MCF 10A (cell line): ENCODE measurements around the gene GNL1. TPM values are rescaled to one million over a fixed set of nuclear protein-coding genes. Genes with fewer than 3 reads are reported as not detected.
"Not testable (repeated sequence)": the region's sequence is repeated elsewhere in the genome, so short reads cannot be mapped to it uniquely, and the experiment has no call there.

Experiments used
- BruUV-seq: library from RNA; stranded (reverse); fragments of 400-500 nt; replicated peaks from 2 replicates; lab custom pipeline; 2021; lab: Mats Ljungman, UMichigan
- CTCF ChIA-PET: fragments of 300-600 bp; sonication (Branson Sonifier 250); formaldehyde crosslinking; extraction: SDS; loops from one replicate; lab custom pipeline; 2021; ENCODE audit warnings: antibody characterized with exemption, inconsistent platforms; lab: Yijun Ruan, JAX
- POLR2A ChIA-PET: fragments of 300-600, 350-650 bp; sonication (Branson Sonifier 250); formaldehyde crosslinking; extraction: SDS; loops from one replicate; lab custom pipeline; 2020; ENCODE audit warnings: antibody characterized with exemption, inconsistent platforms; lab: Yijun Ruan, JAX
- DNase-seq: peaks from one replicate; pipeline ENCODE4 v3.0.0-alpha.2; 2018; ENCODE audit not compliant: unreplicated experiment
- H3K27ac Mint-ChIP-seq: one replicate; pipeline ENCODE4 v1.8.0; 2022; ENCODE audit warnings: mild to moderate bottlenecking, low read depth, mixed read lengths; ENCODE audit not compliant: unreplicated experiment
- H3K27me3 Mint-ChIP-seq: one replicate; pipeline ENCODE4 v1.8.0; 2022; ENCODE audit warnings: mixed read lengths; ENCODE audit not compliant: insufficient read depth, unreplicated experiment
- H3K36me3 Mint-ChIP-seq: one replicate; pipeline ENCODE4 v1.8.0; 2022; ENCODE audit warnings: mild to moderate bottlenecking, moderate library complexity, mixed read lengths; ENCODE audit not compliant: insufficient read depth, unreplicated experiment
- H3K4me1 Mint-ChIP-seq: one replicate; pipeline ENCODE4 v1.8.0; 2022; ENCODE audit warnings: mixed read lengths; ENCODE audit not compliant: insufficient read depth, unreplicated experiment
- H3K4me3 Mint-ChIP-seq: one replicate; pipeline ENCODE4 v1.8.0; 2022; ENCODE audit warnings: mild to moderate bottlenecking, moderate library complexity, mixed read lengths; ENCODE audit not compliant: unreplicated experiment
- H3K9me3 Mint-ChIP-seq: one replicate; pipeline ENCODE4 v1.8.0; 2022; ENCODE audit warnings: mixed read lengths; ENCODE audit not compliant: unreplicated experiment
- CTCF ChIP-seq: fragments of 200-600 bp; IDR thresholded peaks from one replicate; pipeline ENCODE4 v1.8.0; 2022; ENCODE audit warnings: antibody characterized with exemption, mild to moderate bottlenecking; ENCODE audit not compliant: unreplicated experiment
- intact Hi-C: fragments of 100-400 bp; cut with micrococcal nuclease; formaldehyde crosslinking; loops from 2 replicates; pipeline ENCODE4 v1.14.1; 2022
- total RNA-seq: library from RNA; stranded (reverse); gene quantifications from 2 replicates; pipeline ENCODE4 v1.2.3, GENCODE V29; 2022

The GNL1 gene
- total RNA-seq, 1 experiment from 2014 or later = 76.8 TPM

GRCh38 chr6:30520522-30520921, 35.8 kb downstream of the GNL1 start:
- ChIA-PET POLR2A (interaction anchor here (0.9 to 2.2 kb wide), 6 partner anchors 9 to 95 kb away, joined by 3 to 8 read pairs (median 5); no protein-coding TSS in a partner anchor), CTCF (interaction anchor here (1.0 to 3.3 kb wide), 2 partner anchors 11 to 23 kb away, joined by 3 to 26 read pairs; no protein-coding TSS in a partner anchor)
- DNase-seq = no peak
- Mint-ChIP-seq H3K36me3 (no peaks in the 10 kb centered on the region), H3K4me3 (no peak overlapping the region), H3K9me3 (peaks cover 8% of the 10 kb centered on the region), H3K27ac (peak overlapping the region; percentile 87), H3K27me3 (no peaks in the 10 kb centered on the region), H3K4me1 (peaks cover 12% of the 10 kb centered on the region)
- no TSS peak for BruUV-seq
- no peak for TF ChIP-seq CTCF
- intact Hi-C loops = no loop called here

- H3K4me3 Mint-ChIP-seq, DNase-seq, intact Hi-C loops, BruUV-seq, H3K9me3 Mint-ChIP-seq, H3K27me3 Mint-ChIP-seq, H3K36me3 Mint-ChIP-seq, H3K27ac Mint-ChIP-seq: not testable (repeated sequence)
- POLR2A ChIA-PET = interaction anchor here (0.7 to 0.9 kb wide), 2 partner anchors 10 to 22 kb away, joined by 3 to 4 read pairs; no protein-coding TSS in a partner anchor
- peaks cover 12% of the 10 kb centered on the region for H3K4me1 Mint-ChIP-seq
- CTCF ChIA-PET = interaction anchor here (0.7 to 2.6 kb wide), 6 partner anchors 9 to 36 kb away, joined by 3 to 7 read pairs (median 4); no protein-coding TSS in a partner anchor
Observed at GRCh38 chr6:30518505-30519145, 37.7 kb downstream of the GNL1 start.

- POLR2A ChIA-PET = interaction anchor here (0.7 to 3.6 kb wide), 6 partner anchors 10 to 34 kb away, joined by 3 to 19 read pairs (median 6); no protein-coding TSS in a partner anchor
- not testable (repeated sequence) for DNase-seq, H3K27ac Mint-ChIP-seq, H3K36me3 Mint-ChIP-seq, H3K9me3 Mint-ChIP-seq, BruUV-seq, H3K4me3 Mint-ChIP-seq, H3K27me3 Mint-ChIP-seq
- peaks cover 12% of the 10 kb centered on the region for H3K4me1 Mint-ChIP-seq
- intact Hi-C loops = loop anchor here (2.0 kb wide), 1 partner anchor 21 kb away; no protein-coding TSS in a partner anchor
- CTCF ChIA-PET = interaction anchor here (0.7 to 2.6 kb wide), 5 partner anchors 10 to 35 kb away, joined by 4 to 7 read pairs (median 5); no protein-coding TSS in a partner anchor
Observed at GRCh38 chr6:30517767-30518504, 38.4 kb downstream of the GNL1 start.

- POLR2A ChIA-PET = interaction anchor here (0.6 to 3.6 kb wide), 16 partner anchors 11 to 389 kb away, joined by 3 to 19 read pairs (median 4); partner anchors contain the start of gene MRPS18B
Observed at GRCh38 chr6:30516754-30517076, 39.6 kb downstream of the GNL1 start.

More at GRCh38 chr6:30516754-30517076, 39.6 kb downstream of the GNL1 start:
- H3K9me3 Mint-ChIP-seq, H3K4me1 Mint-ChIP-seq, BruUV-seq, H3K27me3 Mint-ChIP-seq, H3K36me3 Mint-ChIP-seq, DNase-seq: not testable (repeated sequence)
- Mint-ChIP-seq H3K27ac (peak overlapping the region; percentile 98), H3K4me3 (peak overlapping the region; percentile 75)
- intact Hi-C loops = loop anchor here (2.0 kb wide), 1 partner anchor 20 kb away; no protein-coding TSS in a partner anchor
- CTCF ChIA-PET = interaction anchor here (1.2 to 2.6 kb wide), 2 partner anchors 15 to 25 kb away, joined by 4 to 7 read pairs; no protein-coding TSS in a partner anchor
